HepG2 (cell line): ENCODE measurements around the gene ZAR1. TPM values are rescaled to one million over a fixed set of nuclear protein-coding genes. Genes with fewer than 3 reads are reported as not detected.

Experiments used
- ATAC-seq: fragments of 200-7000 bp; cut with Tn5 transposase; 3 replicates; pipeline ENCODE4 v1.9.1; 2020; ENCODE audit warnings: mild to moderate bottlenecking, moderate library complexity
- BruUV-seq: library from RNA; stranded (reverse); fragments of 400-500 nt; replicated peaks from 2 replicates; lab custom pipeline; 2021; lab: Mats Ljungman, UMichigan
- CTCF ChIA-PET: fragments of 300-600 bp; formaldehyde crosslinking; extraction: SDS; loops from one replicate; lab custom pipeline; 2021; ENCODE audit warnings: low total read pairs, inconsistent platforms, low intra/inter-chr PET ratio; lab: Yijun Ruan, JAX
- POLR2A ChIA-PET: fragments of 350-600 bp; sonication (Branson Sonifier 250); formaldehyde crosslinking; loops from one replicate; lab custom pipeline; 2020; ENCODE audit warnings: antibody characterized with exemption, inconsistent platforms; lab: Yijun Ruan, JAX
- DNase-seq: peaks from one replicate; pipeline ENCODE4 v3.0.0-alpha.2; 2015; ENCODE audit warnings: low spot score
- FAIRE-seq: peaks from 3 replicates; lab custom pipeline; 2011; peaks lifted over from hg19 to GRCh38; lab: Jason Lieb, UNC
- H2AFZ ChIP-seq: one replicate; pipeline ENCODE4 v1.6.1; 2011; ENCODE audit warnings: low read length, inconsistent platforms
- H3K27ac ChIP-seq: fragments of 300-600 bp; 3 replicates; pipeline ENCODE4 v1.8.0; 2011; ENCODE audit warnings: mixed run types, mild to moderate bottlenecking, mixed read lengths, low read length, inconsistent platforms; ENCODE audit not compliant: insufficient read depth; ENCODE audit errors: extremely low read length
- H3K27me3 ChIP-seq, 2 experiments: fragments of 200-600 bp in 1 of 2; 2 replicates in 1 of 2; 3 replicates in 1 of 2; pipeline versions ENCODE4 v1.6.0 to v1.8.0; 2011; ENCODE audit warnings: low read length in 2 of 2, mild to moderate bottlenecking in 2 of 2, moderate library complexity in 2 of 2, inconsistent platforms in 1 of 2; ENCODE audit not compliant: insufficient read depth in 2 of 2, control insufficient read depth in 1 of 2
- H3K36me3 ChIP-seq, 2 experiments: fragments of 200-600 bp in 1 of 2; replicated peaks in 1 of 2; 2 replicates in 1 of 2; 3 replicates in 1 of 2; pipeline versions ENCODE4 v1.5.1 to v1.8.0; 2011; ENCODE audit warnings: low read length in 2 of 2, inconsistent platforms in 1 of 2; ENCODE audit not compliant: insufficient read depth in 2 of 2, control insufficient read depth in 1 of 2
- H3K4me1 ChIP-seq: 2 replicates; pipeline ENCODE4 v1.5.1; 2012; ENCODE audit warnings: low read length, inconsistent platforms; ENCODE audit not compliant: insufficient read depth
- H3K4me2 ChIP-seq: 2 replicates; pipeline ENCODE4 v1.6.0; 2011; ENCODE audit warnings: low read depth, low read length, inconsistent platforms
- H3K4me3 ChIP-seq, 3 experiments: fragments of 200-600 bp in 1 of 3; sonication (generic), shearing (Covaris generic) in 1 of 3; replicated peaks in 1 of 3; 2 replicates each; pipeline ENCODE4 v1.5.1; 2011 to 2016; ENCODE audit warnings: low read length in 3 of 3, inconsistent platforms in 2 of 3, low read depth in 2 of 3, mild to moderate bottlenecking in 2 of 3, control low read depth in 1 of 3, mixed read lengths in 1 of 3; ENCODE audit not compliant: insufficient read depth in 1 of 3
- H3K79me2 ChIP-seq: one replicate; pipeline ENCODE4 v1.6.1; 2011; ENCODE audit warnings: low read length, inconsistent platforms; ENCODE audit not compliant: insufficient read depth
- H3K9ac ChIP-seq: 2 replicates; pipeline ENCODE4 v1.6.0; 2011; ENCODE audit warnings: mild to moderate bottlenecking, low read depth, low read length, inconsistent platforms; ENCODE audit not compliant: insufficient read depth
- H3K9me3 ChIP-seq: 2 replicates; pipeline ENCODE4 v1.5.1; 2012; ENCODE audit warnings: mild to moderate bottlenecking, low read length
- H4K20me1 ChIP-seq: 2 replicates; pipeline ENCODE4 v1.6.0; 2011; ENCODE audit warnings: inconsistent platforms, mild to moderate bottlenecking, low read length, moderate library complexity; ENCODE audit not compliant: insufficient read depth
- BCL6 ChIP-seq: IDR thresholded peaks from 2 replicates; pipeline ENCODE4 v1.6.1; 2016; ENCODE audit warnings: missing genetic modification reagents, missing compliant biosample characterization
- CREM ChIP-seq, 2 experiments: sonication (generic) in 1 of 2; formaldehyde crosslinking in 1 of 2; IDR thresholded peaks; 2 replicates each; pipeline versions ENCODE4 v1.4.0 to v1.6.1; 2016 to 2020; ENCODE audit warnings: antibody characterized with exemption in 1 of 2, mild to moderate bottlenecking in 1 of 2, missing genetic modification reagents in 1 of 2
- HNRNPH1 ChIP-seq: fragments of 200-400 bp; formaldehyde crosslinking; optimal IDR thresholded peaks from 2 replicates; pipeline ENCODE3; 2017; ENCODE audit warnings: mild to moderate bottlenecking, low read depth, low read length
- NR2F1 ChIP-seq, 2 experiments: fragments of 450-650 bp in 1 of 2; formaldehyde crosslinking in 1 of 2; IDR thresholded peaks; 2 replicates each; pipeline versions ENCODE4 v1.5.0 to v1.6.1; 2016 to 2020; ENCODE audit warnings: mild to moderate bottlenecking in 1 of 2, missing compliant biosample characterization in 1 of 2, missing genetic modification reagents in 1 of 2, moderate library complexity in 1 of 2
- NR2F6 ChIP-seq, 2 experiments: IDR thresholded peaks; 2 replicates each; pipeline ENCODE4 v1.6.1; 2016; ENCODE audit warnings: antibody characterized with exemption in 1 of 2, mild to moderate bottlenecking in 1 of 2
- POLR2G ChIP-seq: fragments of 200-400 bp; formaldehyde crosslinking; IDR thresholded peaks from 2 replicates; pipeline ENCODE4 v1.6.1; 2018; ENCODE audit warnings: mild to moderate bottlenecking, low read depth, low read length, moderate library complexity
- RXRA ChIP-seq: sonication (generic); formaldehyde crosslinking; IDR thresholded peaks from 2 replicates; pipeline ENCODE4 v1.5.1; 2020; ENCODE audit warnings: missing genetic modification reagents
- SIX4 ChIP-seq: sonication (generic); formaldehyde crosslinking; IDR thresholded peaks from 2 replicates; pipeline ENCODE4 v1.4.0; 2020; ENCODE audit warnings: missing genetic modification reagents
- TEAD3 ChIP-seq: optimal IDR thresholded peaks from 2 replicates; pipeline ENCODE3; 2016; ENCODE audit warnings: borderline replicate concordance
- ZFP82 ChIP-seq: sonication (generic); formaldehyde crosslinking; IDR thresholded peaks from 2 replicates; pipeline ENCODE4 v1.5.1; 2020; ENCODE audit warnings: mild to moderate bottlenecking, missing genetic modification reagents, borderline replicate concordance
- ZNF674 ChIP-seq: sonication (generic); formaldehyde crosslinking; IDR thresholded peaks from 2 replicates; pipeline ENCODE4 v1.5.0; 2020; ENCODE audit warnings: low read depth, mild to moderate bottlenecking, missing genetic modification reagents
- WGBS: methylation state at CpG from one replicate; pipeline ENCODE4 v1.1.6; 2017; ENCODE audit warnings: low lambda C conversion rate; 5-methylcytosine and 5-hydroxymethylcytosine counted together
- in situ Hi-C: cut with HindIII; loops from 2 replicates; pipeline ENCODE4 v1.10.0; 2017; ENCODE audit warnings: low pct_unique_long_range_greater_than_20kb; ENCODE audit not compliant: extremely low pct_ligation_motif_present
- intact Hi-C: fragments of 100-400 bp; cut with micrococcal nuclease; formaldehyde crosslinking; loops from one replicate; pipeline ENCODE4 v1.10.0; 2022; ENCODE audit not compliant: unreplicated experiment
- polyA plus RNA-seq, 8 experiments: library from polyadenylated mRNA; depleted of rRNA in 3 of 8; stranded (reverse) in 7 of 8; unstranded in 1 of 8; fragments of >200 nt; fragmentation: Illumina TruSeq in 4 of 8; extraction: Trizol in 4 of 8; gene quantifications; 2 replicates each; pipeline versions ENCODE4 v1.2.1 to v1.2.3, GENCODE V29; 2011 to 2016; ENCODE audit warnings: low read depth in 4 of 8, missing spikeins in 1 of 8, mixed read lengths in 1 of 8; ENCODE audit not compliant: insufficient read depth in 1 of 8
- total RNA-seq, 5 experiments: library from RNA; depleted of rRNA; stranded (reverse); fragments of >200 nt; fragmentation: Illumina TruSeq; extraction: Trizol; gene quantifications; 2 replicates each; pipeline ENCODE4 v1.2.3, GENCODE V29; 2016; ENCODE audit warnings: low read depth in 1 of 5
- TF ChIP-seq, protein P1 (sequence below): sonication (generic); formaldehyde crosslinking; IDR thresholded peaks from 2 replicates; pipeline ENCODE4 v1.5.0; 2020; ENCODE audit warnings: mild to moderate bottlenecking, low read depth, missing genetic modification reagents, borderline replicate concordance
- TF ChIP-seq, protein P2 (sequence below): IDR thresholded peaks from 2 replicates; pipeline ENCODE4 v1.6.1; 2012; ENCODE audit warnings: inconsistent platforms
- TF ChIP-seq, protein P3 (sequence below): sonication (generic); formaldehyde crosslinking; IDR thresholded peaks from 2 replicates; pipeline ENCODE4 v1.5.1; 2020; ENCODE audit warnings: missing genetic modification reagents, mild to moderate bottlenecking, borderline replicate concordance
- TF ChIP-seq, protein P4 (sequence below): sonication (generic); formaldehyde crosslinking; IDR thresholded peaks from 2 replicates; pipeline ENCODE4 v1.4.0; 2020; ENCODE audit warnings: low read depth, mild to moderate bottlenecking, missing genetic modification reagents
- TF ChIP-seq, protein P5 (sequence below): sonication (generic); formaldehyde crosslinking; IDR thresholded peaks from 2 replicates; pipeline ENCODE4 v1.5.0; 2020; ENCODE audit warnings: missing genetic modification reagents
- TF ChIP-seq, protein P6 (sequence below): sonication (generic); formaldehyde crosslinking; conservative IDR thresholded peaks from 2 replicates; pipeline ENCODE4 v1.4.0; 2020; ENCODE audit warnings: missing genetic modification reagents
- TF ChIP-seq, protein P7 (sequence below): IDR thresholded peaks from 2 replicates; pipeline ENCODE4 v1.6.1; 2016; ENCODE audit warnings: mild to moderate bottlenecking, missing biosample characterization, missing genetic modification reagents

The ZAR1 gene
- total and polyA plus RNA-seq, 2 of the 13 experiments (the other 11 are each of a cell fraction or from before 2014, with no cell fraction given) = not detected

DNA sequence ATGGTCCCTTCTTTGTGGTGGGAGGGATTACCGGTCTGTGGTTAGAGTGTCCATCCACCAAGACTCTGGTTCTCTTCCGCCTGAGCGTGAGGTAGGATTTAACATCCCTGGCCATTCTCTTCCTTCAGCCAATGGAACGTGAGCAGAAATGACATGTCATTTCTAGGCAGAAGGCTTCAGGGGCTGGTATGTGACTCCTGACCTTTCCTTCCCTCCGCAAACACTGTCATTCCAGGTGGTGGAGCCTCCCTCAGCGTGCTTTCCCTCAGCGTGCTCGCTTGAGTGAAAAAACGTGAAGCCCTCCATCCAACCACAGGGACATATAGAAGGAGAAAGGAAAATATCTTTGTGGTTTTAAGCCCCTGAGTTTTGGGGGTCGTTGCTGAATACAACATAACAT lies 40.9 kb upstream of the ZAR1 start:
- CTCF ChIA-PET = no interaction called here
- DNase-seq = peak; percentile 11
- intact Hi-C loops = loop anchor here (10.0 kb wide), 1 partner anchor 516 kb away; no protein-coding TSS in a partner anchor
- in situ Hi-C loops = loop anchor here (10.0 kb wide), 1 partner anchor 96 kb away; no protein-coding TSS in a partner anchor
- Histone ChIP-seq H3K4me1 (0 out of 2 replicates have a peak, but pooled peaks cover 10% of the 10 kb centered on the region), H3K27me3 (no peaks in the 10 kb centered on the region), H3K9me3 (no peaks in the 10 kb centered on the region), H3K36me3 (no peaks in the 10 kb centered on the region), H2AFZ (no peak overlapping the region), H4K20me1 (no peaks in the 10 kb centered on the region), H3K4me3 (no peak overlapping the region), H3K4me2 (no peak overlapping the region), H3K9ac (no peak overlapping the region), H3K79me2 (no peaks in the 10 kb centered on the region), H3K27ac (no peak overlapping the region)
- POLR2A ChIA-PET = no interaction called here
- BruUV-seq = no TSS peak
- FAIRE-seq = no peak
- 31% methylated on average over 10 of the region's 10 CpGs for WGBS
- ATAC-seq = peak; percentile 84
- TF ChIP-seq HNRNPH1 = no peak
- TF ChIP-seq NR2F6 (IDR thresholded peaks at IDR 0.05) = peak; percentile 42; the same call in 1 of the 2 replicates
- peak; percentile 61 for TF ChIP-seq NR2F6 (CRISPR knock-in tag; IDR thresholded peaks at IDR 0.05)
- TF ChIP-seq, protein P1, sequence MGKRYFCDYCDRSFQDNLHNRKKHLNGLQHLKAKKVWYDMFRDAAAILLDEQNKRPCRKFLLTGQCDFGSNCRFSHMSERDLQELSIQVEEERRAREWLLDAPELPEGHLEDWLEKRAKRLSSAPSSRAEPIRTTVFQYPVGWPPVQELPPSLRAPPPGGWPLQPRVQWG = no peak
- no peak for TF ChIP-seq SIX4
- TF ChIP-seq POLR2G = no peak
- TF ChIP-seq, protein P2, sequence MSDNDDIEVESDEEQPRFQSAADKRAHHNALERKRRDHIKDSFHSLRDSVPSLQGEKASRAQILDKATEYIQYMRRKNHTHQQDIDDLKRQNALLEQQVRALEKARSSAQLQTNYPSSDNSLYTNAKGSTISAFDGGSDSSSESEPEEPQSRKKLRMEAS = peak; percentile 20; the same call in 1 of the 2 replicates
- TF ChIP-seq, protein P3, sequence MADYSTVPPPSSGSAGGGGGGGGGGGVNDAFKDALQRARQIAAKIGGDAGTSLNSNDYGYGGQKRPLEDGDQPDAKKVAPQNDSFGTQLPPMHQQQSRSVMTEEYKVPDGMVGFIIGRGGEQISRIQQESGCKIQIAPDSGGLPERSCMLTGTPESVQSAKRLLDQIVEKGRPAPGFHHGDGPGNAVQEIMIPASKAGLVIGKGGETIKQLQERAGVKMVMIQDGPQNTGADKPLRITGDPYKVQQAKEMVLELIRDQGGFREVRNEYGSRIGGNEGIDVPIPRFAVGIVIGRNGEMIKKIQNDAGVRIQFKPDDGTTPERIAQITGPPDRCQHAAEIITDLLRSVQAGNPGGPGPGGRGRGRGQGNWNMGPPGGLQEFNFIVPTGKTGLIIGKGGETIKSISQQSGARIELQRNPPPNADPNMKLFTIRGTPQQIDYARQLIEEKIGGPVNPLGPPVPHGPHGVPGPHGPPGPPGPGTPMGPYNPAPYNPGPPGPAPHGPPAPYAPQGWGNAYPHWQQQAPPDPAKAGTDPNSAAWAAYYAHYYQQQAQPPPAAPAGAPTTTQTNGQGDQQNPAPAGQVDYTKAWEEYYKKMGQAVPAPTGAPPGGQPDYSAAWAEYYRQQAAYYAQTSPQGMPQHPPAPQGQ (CRISPR knock-in tag) = no peak
- no peak for TF ChIP-seq ZFP82
- TF ChIP-seq, protein P4, sequence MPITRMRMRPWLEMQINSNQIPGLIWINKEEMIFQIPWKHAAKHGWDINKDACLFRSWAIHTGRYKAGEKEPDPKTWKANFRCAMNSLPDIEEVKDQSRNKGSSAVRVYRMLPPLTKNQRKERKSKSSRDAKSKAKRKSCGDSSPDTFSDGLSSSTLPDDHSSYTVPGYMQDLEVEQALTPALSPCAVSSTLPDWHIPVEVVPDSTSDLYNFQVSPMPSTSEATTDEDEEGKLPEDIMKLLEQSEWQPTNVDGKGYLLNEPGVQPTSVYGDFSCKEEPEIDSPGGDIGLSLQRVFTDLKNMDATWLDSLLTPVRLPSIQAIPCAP (CRISPR knock-in tag) = no peak
- TF ChIP-seq BCL6 (CRISPR knock-in tag) = no peak
- TF ChIP-seq, protein P5, sequence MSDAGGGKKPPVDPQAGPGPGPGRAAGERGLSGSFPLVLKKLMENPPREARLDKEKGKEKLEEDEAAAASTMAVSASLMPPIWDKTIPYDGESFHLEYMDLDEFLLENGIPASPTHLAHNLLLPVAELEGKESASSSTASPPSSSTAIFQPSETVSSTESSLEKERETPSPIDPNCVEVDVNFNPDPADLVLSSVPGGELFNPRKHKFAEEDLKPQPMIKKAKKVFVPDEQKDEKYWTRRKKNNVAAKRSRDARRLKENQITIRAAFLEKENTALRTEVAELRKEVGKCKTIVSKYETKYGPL (CRISPR knock-in tag) = no peak
- TF ChIP-seq ZNF674 (CRISPR knock-in tag) = no peak
- TF ChIP-seq, protein P6, sequence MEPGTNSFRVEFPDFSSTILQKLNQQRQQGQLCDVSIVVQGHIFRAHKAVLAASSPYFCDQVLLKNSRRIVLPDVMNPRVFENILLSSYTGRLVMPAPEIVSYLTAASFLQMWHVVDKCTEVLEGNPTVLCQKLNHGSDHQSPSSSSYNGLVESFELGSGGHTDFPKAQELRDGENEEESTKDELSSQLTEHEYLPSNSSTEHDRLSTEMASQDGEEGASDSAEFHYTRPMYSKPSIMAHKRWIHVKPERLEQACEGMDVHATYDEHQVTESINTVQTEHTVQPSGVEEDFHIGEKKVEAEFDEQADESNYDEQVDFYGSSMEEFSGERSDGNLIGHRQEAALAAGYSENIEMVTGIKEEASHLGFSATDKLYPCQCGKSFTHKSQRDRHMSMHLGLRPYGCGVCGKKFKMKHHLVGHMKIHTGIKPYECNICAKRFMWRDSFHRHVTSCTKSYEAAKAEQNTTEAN (CRISPR knock-in tag) = no peak
- TF ChIP-seq TEAD3 (CRISPR knock-in tag) = peak; percentile 50
- TF ChIP-seq RXRA (CRISPR knock-in tag) = no peak
- peak in 1 of 2 experiments; percentile 81; a peak in 2 of 4 replicates for TF ChIP-seq NR2F1 (CRISPR knock-in tag; IDR thresholded peaks at IDR 0.05)
- no peak for TF ChIP-seq CREM (IDR thresholded peaks at IDR 0.05)
- no peak for TF ChIP-seq CREM (CRISPR knock-in tag; IDR thresholded peaks at IDR 0.05)
- TF ChIP-seq, protein P7, sequence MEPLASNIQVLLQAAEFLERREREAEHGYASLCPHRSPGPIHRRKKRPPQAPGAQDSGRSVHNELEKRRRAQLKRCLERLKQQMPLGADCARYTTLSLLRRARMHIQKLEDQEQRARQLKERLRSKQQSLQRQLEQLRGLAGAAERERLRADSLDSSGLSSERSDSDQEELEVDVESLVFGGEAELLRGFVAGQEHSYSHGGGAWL (CRISPR knock-in tag) = no peak
